Activated T-cell treated with anti-CD3 and anti-CD28 coated beads, Interleukin-2, amount 50 U/mL, for 24 hours (primary cell): ENCODE results near the gene TFDP2.

Source experiments
- DNase-seq: peaks from one replicate; pipeline ENCODE4 v3.0.0-alpha.2; 2020
- H3K27ac Mint-ChIP-seq: 2 replicates; pipeline ENCODE4 v1.8.0; 2020; ENCODE audit warnings: mild to moderate bottlenecking, mixed read lengths
- H3K27me3 Mint-ChIP-seq: 2 replicates; pipeline ENCODE4 v1.8.0; 2020; ENCODE audit warnings: mixed read lengths
- H3K36me3 Mint-ChIP-seq: 2 replicates; pipeline ENCODE4 v1.8.0; 2020; ENCODE audit warnings: low read depth, mixed read lengths
- H3K4me1 Mint-ChIP-seq: 2 replicates; pipeline ENCODE4 v1.8.0; 2020; ENCODE audit warnings: low read depth, mixed read lengths
- H3K4me3 Mint-ChIP-seq: 2 replicates; pipeline ENCODE4 v1.8.0; 2020; ENCODE audit warnings: mild to moderate bottlenecking, moderate library complexity, mixed read lengths
- H3K9me3 Mint-ChIP-seq: 2 replicates; pipeline ENCODE4 v1.8.0; 2020; ENCODE audit warnings: mixed read lengths

Gene TFDP2

DNA sequence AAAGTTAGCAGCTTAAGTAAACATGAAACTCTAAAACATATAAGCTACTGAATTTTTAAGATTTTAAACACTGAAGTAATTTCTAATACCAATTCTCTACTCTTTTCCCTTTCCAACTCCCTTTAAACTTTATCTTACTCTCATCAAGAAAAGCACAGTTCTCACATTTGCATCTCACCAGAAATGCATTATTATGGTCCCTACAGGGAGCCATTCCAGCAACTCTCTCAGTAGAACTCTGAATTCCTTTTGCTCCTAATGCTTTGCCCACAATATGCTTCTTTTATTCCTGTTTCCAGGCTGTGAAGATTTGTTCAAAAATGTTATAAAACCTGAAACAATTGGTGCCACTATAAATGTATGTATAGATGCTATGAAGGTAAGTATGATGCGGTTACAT, 83.4 kb downstream of the TFDP2 start:
- no peak for DNase-seq
- Mint-ChIP-seq H3K27ac (no peak overlapping the region), H3K27me3 (no peaks in the 10 kb centered on the region), H3K4me1 (no peaks in the 10 kb centered on the region), H3K4me3 (no peak overlapping the region), H3K9me3 (no peaks in the 10 kb centered on the region), H3K36me3 (no peaks in the 10 kb centered on the region)

DNA sequence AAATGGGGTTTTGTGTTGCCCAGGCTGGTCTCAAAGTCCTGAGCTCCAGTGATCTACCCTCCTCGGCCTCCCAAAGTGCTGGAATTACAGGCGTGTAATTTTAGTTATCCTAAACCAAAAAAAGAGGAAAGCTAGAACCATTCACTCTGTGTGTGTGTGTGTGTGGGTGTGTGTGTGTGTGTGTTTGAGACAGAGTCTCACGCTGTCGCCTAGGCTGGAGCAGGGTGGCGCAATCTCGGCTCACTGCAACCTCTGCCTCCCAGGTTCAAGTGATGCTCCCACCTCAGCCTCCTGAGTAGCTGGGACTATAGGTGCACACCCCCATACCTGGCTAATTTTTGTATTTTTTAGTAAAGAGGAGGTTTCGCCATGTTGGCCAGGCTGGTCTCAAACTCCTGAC, 84.0 kb downstream of the TFDP2 start:
- Mint-ChIP-seq H3K4me1 (no peaks in the 10 kb centered on the region), H3K9me3 (no peaks in the 10 kb centered on the region), H3K27me3 (no peaks in the 10 kb centered on the region), H3K4me3 (no peak overlapping the region), H3K27ac (no peak overlapping the region), H3K36me3 (no peaks in the 10 kb centered on the region)
- DNase-seq, result no peak

DNA sequence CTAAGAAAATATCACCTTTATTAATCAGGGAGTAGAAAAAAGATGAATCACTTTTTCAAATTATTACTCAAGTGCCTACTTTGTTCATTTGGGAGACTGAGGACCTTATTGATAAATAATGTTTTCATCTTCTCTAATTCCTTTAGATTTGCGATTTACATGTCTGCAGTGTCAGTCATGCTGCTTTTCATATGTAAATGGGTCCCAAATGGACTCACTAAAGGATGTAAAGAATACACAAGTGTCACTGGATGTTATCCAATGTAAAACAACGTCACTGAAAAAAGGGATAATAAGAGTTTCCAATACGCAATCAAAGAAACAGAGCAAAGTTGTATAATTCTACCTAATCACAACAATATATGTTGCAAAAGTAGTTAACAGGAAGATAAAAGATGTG, 84.9 kb downstream of the TFDP2 start:
- Mint-ChIP-seq H3K27ac (no peak overlapping the region), H3K4me1 (no peaks in the 10 kb centered on the region), H3K36me3 (no peaks in the 10 kb centered on the region), H3K9me3 (no peaks in the 10 kb centered on the region), H3K4me3 (no peak overlapping the region), H3K27me3 (no peaks in the 10 kb centered on the region)
- DNase-seq, result no peak

DNA sequence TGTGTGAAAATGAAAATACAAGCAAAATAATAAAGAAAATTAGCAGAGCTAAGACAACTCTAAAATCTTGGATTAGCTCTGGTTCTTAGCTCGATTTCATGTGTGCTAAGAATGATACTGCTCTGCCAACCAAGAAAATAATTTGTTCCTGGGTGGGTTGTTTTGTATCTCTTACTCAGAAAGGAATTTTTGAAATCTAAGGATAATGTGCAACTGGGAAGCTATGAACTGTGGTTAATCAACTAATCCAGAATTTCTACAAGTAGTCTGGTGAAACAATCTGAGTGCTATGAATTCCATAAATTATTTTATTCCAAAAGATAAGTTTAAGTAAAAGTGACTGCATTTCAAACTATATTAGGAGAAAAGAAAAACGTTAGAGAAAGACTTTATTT, 92.0 kb downstream of the TFDP2 start:
- Mint-ChIP-seq H3K27me3 (no peaks in the 10 kb centered on the region), H3K27ac (no peak overlapping the region), H3K4me1 (peaks cover 6% of the 10 kb centered on the region), H3K36me3 (peaks cover 5% of the 10 kb centered on the region), H3K4me3 (no peak overlapping the region), H3K9me3 (no peaks in the 10 kb centered on the region)
- DNase-seq, result no peak

DNA sequence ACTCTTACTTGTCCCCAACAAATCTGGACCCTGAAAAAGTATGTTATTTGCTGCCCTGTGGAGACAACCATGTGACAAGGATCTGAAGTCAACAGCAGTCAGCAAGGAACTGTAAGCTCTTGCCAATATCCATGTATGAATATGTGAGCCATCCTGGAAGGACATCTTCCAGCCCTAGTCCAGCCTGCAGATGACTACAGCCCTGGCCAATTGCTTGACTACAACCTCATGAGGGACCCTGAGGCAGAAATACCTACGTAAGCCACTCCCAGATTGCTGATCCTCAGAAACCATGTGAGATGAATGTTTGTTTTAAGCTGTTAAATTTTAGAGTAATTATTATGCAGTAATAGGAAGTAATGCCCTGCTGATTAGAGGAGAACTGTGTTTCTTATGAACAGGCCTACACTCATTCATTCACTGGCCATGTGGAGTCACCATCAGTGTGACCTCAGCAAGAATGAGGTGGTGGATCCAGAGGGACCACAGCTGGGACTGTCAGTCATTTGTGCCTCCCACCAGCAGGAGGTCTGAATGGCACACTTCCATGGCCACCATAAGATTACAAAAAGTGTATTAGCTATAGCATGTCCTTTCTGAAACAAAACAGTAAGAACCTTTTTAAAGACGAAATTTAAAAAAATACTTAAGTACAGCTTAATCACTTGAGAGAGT, 92.6 kb downstream of the TFDP2 start:
- Mint-ChIP-seq H3K27ac (no peak overlapping the region), H3K9me3 (no peaks in the 10 kb centered on the region), H3K36me3 (peaks cover 7% of the 10 kb centered on the region), H3K4me3 (no peak overlapping the region), H3K27me3 (no peaks in the 10 kb centered on the region), H3K4me1 (peaks cover 6% of the 10 kb centered on the region)
- DNase-seq, result no peak

DNA sequence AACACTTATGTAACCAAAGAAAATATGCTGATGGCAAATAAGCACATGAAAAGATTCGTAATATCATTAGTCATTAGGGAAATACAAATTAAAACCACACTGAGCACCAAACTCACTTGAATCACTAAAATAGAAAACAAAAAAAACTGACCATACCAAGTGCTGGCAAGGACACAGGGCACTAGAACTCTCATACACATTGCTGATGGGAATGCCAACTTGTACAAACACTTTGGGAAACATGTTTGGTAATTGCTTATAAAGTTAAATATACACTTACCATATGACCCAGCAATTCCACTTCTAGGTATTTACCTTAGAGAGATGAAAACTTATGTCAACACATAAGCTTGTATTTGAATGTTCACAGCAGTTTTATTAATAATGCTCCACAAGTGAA, 95.5 kb downstream of the TFDP2 start:
- Mint-ChIP-seq H3K27ac (no peak overlapping the region), H3K4me3 (no peak overlapping the region), H3K9me3 (no peaks in the 10 kb centered on the region), H3K27me3 (no peaks in the 10 kb centered on the region), H3K4me1 (peaks cover 6% of the 10 kb centered on the region), H3K36me3 (peaks cover 9% of the 10 kb centered on the region)
- DNase-seq, result no peak

DNA sequence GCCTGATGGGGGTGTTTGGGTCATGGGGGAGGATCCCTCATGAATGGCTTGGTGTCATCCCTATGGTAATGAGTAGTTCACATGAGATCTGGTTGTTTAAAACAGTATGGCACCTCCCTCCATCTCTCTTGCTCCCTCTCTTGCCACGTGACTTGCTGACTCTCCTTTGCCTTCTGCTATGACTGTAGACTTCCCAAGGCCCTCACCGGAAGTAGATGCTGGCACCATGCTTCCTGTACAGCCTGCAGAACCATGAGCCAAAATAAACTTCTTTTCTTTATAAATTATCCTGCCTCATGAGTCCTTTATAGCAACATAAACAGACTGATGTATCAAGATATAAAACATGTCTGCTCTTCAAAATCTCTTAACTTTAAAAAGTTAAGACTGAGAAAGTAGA, 96.1 kb downstream of the TFDP2 start:
- Mint-ChIP-seq H3K4me1 (peaks cover 6% of the 10 kb centered on the region), H3K36me3 (peaks cover 9% of the 10 kb centered on the region), H3K4me3 (no peak overlapping the region), H3K9me3 (no peaks in the 10 kb centered on the region), H3K27ac (no peak overlapping the region), H3K27me3 (no peaks in the 10 kb centered on the region)
- DNase-seq, result no peak

DNA sequence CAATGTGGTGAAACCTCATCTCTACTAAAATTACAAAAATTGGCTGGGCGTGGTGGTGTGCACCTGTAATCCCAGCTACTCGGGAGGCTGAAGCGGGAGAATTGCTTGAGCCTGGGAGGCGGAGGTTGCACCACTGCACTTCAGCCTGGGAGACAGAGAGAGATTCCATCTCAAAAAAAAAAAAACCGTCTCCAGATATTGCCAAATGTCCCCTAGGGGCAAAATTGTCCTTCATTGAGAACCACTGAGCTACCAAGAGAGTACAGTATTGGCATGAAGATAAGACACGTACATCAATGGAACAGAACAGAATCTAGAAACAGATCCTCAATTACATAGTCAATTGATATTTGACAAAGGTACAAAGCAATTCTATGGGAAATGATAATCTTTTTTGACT, 98.0 kb downstream of the TFDP2 start:
- DNase-seq, result no peak
- peaks cover 9% of the 10 kb centered on the region for H3K36me3 Mint-ChIP-seq
- H3K4me1 Mint-ChIP-seq, result peaks cover 6% of the 10 kb centered on the region
- no peaks in the 10 kb centered on the region for H3K27me3 Mint-ChIP-seq
- H3K27ac Mint-ChIP-seq, result no peak overlapping the region
- no peaks in the 10 kb centered on the region for H3K9me3 Mint-ChIP-seq
- H3K4me3 Mint-ChIP-seq, result no peak overlapping the region

DNA sequence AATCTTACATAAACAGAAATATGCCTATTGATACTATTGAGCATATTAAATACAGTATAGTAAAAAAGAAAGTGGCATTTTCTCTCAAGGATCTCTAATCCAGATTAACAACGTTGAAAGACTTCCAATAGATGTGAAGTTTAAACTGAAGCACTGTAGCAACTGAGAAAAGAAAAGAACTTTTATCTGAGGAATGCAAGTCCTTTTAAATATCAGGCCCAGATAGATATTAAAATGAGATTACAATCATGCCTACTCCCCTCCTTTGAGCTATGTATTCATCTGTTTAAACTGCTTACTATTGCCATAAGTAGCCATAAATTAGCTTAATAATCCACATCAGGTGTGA, 102.3 kb downstream of the TFDP2 start:
- Mint-ChIP-seq H3K4me3 (no peak overlapping the region), H3K36me3 (peaks cover 4% of the 10 kb centered on the region)

DNA sequence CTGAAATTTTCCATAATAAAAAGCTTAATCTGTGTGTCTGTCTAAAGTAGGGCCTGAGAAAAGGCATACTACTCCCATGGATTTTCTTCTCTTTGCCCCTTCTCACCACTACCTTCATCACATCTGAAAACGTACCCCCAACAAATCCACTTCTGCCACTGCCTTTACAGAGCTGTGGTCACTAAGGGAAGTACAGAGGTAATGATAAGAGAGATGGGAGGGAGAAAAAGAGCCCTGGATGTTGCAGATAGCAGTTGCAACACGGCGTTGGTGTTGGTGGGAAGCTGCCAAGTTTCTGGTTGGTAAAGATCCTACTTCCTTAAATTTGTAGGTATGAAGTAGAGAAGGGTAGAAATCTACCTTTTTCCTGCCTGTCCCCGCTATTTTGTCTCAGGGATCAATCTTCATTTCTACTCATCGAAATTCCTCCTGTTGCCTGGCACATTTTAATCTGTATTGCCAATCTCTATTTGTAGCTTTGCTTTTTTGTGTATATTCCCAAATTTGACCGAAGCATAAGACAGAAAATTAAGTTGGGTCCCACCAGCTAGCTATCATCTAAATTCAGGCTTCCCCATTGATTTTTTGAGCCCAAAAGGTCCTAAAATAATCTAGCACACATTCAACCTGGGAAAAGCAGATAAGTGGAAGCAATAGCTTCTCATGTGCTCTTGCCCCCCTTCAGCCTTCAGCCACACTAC, 102.9 kb downstream of the TFDP2 start:
- no peaks in the 10 kb centered on the region for H3K27me3 Mint-ChIP-seq
- no peaks in the 10 kb centered on the region for H3K36me3 Mint-ChIP-seq
- no peaks in the 10 kb centered on the region for H3K9me3 Mint-ChIP-seq
- no peak overlapping the region for H3K4me3 Mint-ChIP-seq
- H3K27ac Mint-ChIP-seq, result no peak overlapping the region
- no peak for DNase-seq
- H3K4me1 Mint-ChIP-seq, result no peaks in the 10 kb centered on the region

More for the DNA sequence above, 102.3 kb downstream of the TFDP2 start:
- H3K27ac Mint-ChIP-seq, result no peak overlapping the region
- H3K9me3 Mint-ChIP-seq, result no peaks in the 10 kb centered on the region
- no peak for DNase-seq
- no peaks in the 10 kb centered on the region for H3K27me3 Mint-ChIP-seq
- H3K4me1 Mint-ChIP-seq, result no peaks in the 10 kb centered on the region

DNA sequence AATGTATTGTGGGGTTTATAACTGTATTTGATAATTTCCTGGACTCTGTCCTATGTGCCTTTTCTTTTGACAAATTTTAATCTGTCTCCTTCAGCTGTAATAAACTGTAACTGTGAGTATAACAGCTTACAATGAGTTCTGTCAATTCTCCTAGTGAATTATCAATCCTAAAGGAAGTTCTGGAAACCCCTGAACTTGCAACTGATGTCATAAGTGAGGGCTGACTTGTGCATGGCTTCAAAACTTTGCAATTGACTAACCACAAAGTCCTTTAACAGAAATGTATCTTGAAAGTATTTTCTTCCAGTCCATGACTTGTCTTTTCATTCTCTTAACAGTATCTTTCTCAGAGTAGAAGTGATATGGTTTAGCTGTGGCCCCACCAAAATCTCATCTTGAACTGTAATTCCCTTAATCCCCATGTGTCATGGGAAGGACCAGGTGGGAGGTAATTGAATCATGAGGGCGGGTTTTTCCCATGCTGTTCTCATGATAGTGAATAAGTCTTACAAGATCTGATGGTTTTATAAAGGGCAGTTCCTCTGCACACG, 108.3 kb downstream of the TFDP2 start:
- H3K27ac Mint-ChIP-seq, result no peak overlapping the region

DNA sequence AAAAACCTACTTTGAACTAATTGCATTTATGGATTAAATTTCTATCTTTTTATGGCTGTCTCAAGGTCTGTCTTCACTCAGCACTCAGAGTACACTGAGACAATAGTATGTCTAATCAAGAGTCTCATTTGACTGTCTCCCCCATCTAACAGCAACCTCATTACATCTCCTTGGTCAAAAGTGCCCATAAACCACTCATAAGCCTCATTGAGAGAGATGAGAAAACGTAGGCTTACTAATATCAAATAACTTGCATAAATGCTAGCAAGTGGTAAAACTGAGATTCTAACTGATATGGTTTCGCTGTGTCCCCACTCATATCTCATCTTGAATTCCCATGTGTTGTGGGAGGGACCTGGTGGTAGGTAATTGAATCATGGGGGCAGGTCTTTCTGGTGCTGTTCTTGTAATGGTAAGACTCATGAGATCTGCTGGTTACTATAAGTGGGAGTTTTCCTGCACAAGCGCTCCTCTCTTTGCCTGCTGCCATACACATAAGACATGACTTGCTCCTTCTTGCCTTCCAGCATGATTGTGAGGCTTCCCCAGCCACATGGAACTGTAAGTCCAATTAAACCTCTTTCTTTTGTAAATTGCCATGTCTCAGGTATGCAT, 113.9 kb downstream of the TFDP2 start:
- DNase-seq, result no peak
- Mint-ChIP-seq H3K4me3 (no peak overlapping the region), H3K36me3 (no peaks in the 10 kb centered on the region), H3K9me3 (no peaks in the 10 kb centered on the region), H3K4me1 (peaks cover 5% of the 10 kb centered on the region), H3K27ac (no peak overlapping the region), H3K27me3 (no peaks in the 10 kb centered on the region)

More for the DNA sequence above, 108.3 kb downstream of the TFDP2 start:
- Mint-ChIP-seq H3K4me1 (peaks cover 4% of the 10 kb centered on the region), H3K27me3 (no peaks in the 10 kb centered on the region), H3K4me3 (no peak overlapping the region), H3K36me3 (no peaks in the 10 kb centered on the region), H3K9me3 (no peaks in the 10 kb centered on the region)
- DNase-seq, result no peak

DNA sequence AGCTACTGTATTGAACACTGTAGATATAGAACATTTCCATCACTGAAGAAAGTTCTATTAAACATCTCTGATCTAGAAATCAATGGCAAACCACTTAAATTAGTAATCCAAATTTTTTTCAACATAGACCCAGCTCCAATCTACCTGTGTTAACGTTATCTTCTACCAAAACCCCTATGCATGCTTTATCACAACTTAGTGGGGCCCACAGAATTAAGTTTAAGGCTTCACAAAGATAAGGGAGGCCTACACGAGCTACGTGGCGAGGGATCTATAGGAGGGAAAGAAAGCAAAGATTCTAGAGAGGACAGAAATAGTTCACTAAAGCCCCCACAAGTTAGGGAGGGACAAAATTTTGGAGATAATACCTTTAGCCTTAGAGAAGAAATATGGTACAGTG, 116.1 kb downstream of the TFDP2 start:
- H3K4me1 Mint-ChIP-seq, result peaks cover 20% of the 10 kb centered on the region
- H3K27me3 Mint-ChIP-seq, result no peaks in the 10 kb centered on the region
- no peak for DNase-seq
- H3K27ac Mint-ChIP-seq, result no peak overlapping the region
- no peaks in the 10 kb centered on the region for H3K36me3 Mint-ChIP-seq
- H3K9me3 Mint-ChIP-seq, result no peaks in the 10 kb centered on the region
- no peak overlapping the region for H3K4me3 Mint-ChIP-seq

DNA sequence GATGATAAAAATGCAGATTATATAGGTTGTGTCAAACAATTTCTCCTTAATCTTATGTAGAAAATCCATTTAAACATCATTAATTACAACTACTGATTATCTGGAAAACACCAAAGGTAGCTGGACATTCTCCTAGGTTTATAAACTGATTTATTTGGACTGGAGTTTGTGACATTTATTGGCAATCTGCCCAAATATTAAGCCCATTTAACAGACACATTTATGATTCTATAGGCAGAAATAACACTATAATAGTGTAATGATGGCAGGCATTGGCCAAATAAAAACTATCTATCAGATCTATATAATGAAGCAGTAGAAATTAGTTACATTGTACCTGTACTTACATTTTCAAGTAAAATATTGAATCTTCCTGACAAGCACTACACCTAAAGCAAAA, 117.8 kb downstream of the TFDP2 start:
- Mint-ChIP-seq H3K4me1 (peaks cover 30% of the 10 kb centered on the region), H3K4me3 (no peak overlapping the region), H3K9me3 (no peaks in the 10 kb centered on the region), H3K27ac (no peak overlapping the region), H3K36me3 (no peaks in the 10 kb centered on the region), H3K27me3 (no peaks in the 10 kb centered on the region)
- no peak for DNase-seq

DNA sequence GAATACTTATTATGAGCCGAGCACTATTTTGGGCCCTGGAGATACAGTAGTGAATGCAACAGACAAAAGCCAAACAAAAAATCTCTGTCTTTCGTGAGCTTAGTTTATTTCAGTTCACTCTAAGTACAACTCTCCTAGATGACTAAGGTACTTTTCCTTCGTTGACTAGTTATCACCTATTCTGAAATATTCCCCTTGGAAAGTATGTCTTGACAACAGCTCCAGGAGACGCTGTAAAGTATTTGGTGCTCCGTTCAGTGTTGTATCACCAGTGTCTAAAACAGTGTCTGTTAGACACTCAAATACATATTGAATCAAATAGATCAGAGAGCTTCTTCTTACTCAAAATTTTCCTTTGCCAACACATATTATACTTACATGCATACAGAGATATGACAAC, 119.6 kb downstream of the TFDP2 start:
- H3K27me3 Mint-ChIP-seq, result no peaks in the 10 kb centered on the region
- H3K9me3 Mint-ChIP-seq, result no peaks in the 10 kb centered on the region
- no peaks in the 10 kb centered on the region for H3K36me3 Mint-ChIP-seq
- H3K4me3 Mint-ChIP-seq, result no peak overlapping the region
- H3K27ac Mint-ChIP-seq, result no peak overlapping the region
- DNase-seq, result no peak
- H3K4me1 Mint-ChIP-seq, result peaks cover 32% of the 10 kb centered on the region
